SK-N-MC (cell line): ENCODE measurements around the gene ISLR2.
"Not testable (repeated sequence)": the region's sequence is repeated elsewhere in the genome, so short reads cannot be mapped to it uniquely, and the experiment has no call there.

Experiments
- DNase-seq: peaks from one replicate; pipeline ENCODE4 v3.0.0-alpha.2; 2011; ENCODE audit warnings: low read depth, low spot score
- H3K27ac ChIP-seq: fragments of 200-600 bp; sonication (generic); 2 replicates; pipeline ENCODE4 v1.5.1; 2016; ENCODE audit warnings: mixed run types
- H3K36me3 ChIP-seq: fragments of 200-600 bp; sonication (generic); 2 replicates; pipeline ENCODE4 v1.6.1; 2017; ENCODE audit warnings: antibody characterized with exemption, low read length, mixed read lengths; ENCODE audit not compliant: insufficient read depth
- H3K4me3 ChIP-seq: fragments of 200-600 bp; sonication (generic); 2 replicates; pipeline ENCODE4 v1.5.1; 2016
- H3K9ac ChIP-seq: fragments of 200-600 bp; sonication (generic); 2 replicates; pipeline ENCODE4 v1.8.0; 2017; ENCODE audit warnings: mixed run types, mixed read lengths; ENCODE audit not compliant: insufficient read length
- H3K9me3 ChIP-seq: fragments of 200-600 bp; sonication (generic); 2 replicates; pipeline ENCODE4 v1.6.1; 2017; ENCODE audit warnings: low read depth, mild to moderate bottlenecking, antibody characterized with exemption, low read length, moderate library complexity, mixed read lengths
- EZH2 ChIP-seq: fragments of 200-600 bp; sonication (generic); IDR thresholded peaks from one replicate; pipeline ENCODE4 v1.6.1; 2017; ENCODE audit warnings: antibody characterized with exemption
- FOXP2 ChIP-seq: optimal IDR thresholded peaks from 2 replicates; pipeline ENCODE3; 2011; ENCODE audit warnings: mild to moderate bottlenecking, moderate library complexity; ENCODE audit not compliant: insufficient read depth; ENCODE audit errors: extremely low read length, control extremely low read depth
- POLR2AphosphoS5 ChIP-seq: IDR thresholded peaks from 2 replicates; pipeline ENCODE4 v1.6.1; 2012; ENCODE audit warnings: mild to moderate bottlenecking, low read depth, low read length, borderline replicate concordance

ISLR2 gene

GRCh38 chr15:74144153-74144775 lies 13.9 kb downstream of the ISLR2 start:
- no peak for DNase-seq
- TF ChIP-seq FOXP2 (no peak), EZH2 (no peak), POLR2AphosphoS5 (no peak)
- no peaks in the 10 kb centered on the region for H3K9me3 ChIP-seq
- H3K36me3 ChIP-seq, result no peaks in the 10 kb centered on the region
- no peak overlapping the region for H3K4me3 ChIP-seq
- no peak overlapping the region for H3K9ac ChIP-seq
- no peak overlapping the region for H3K27ac ChIP-seq

- Histone ChIP-seq H3K9me3 (no peaks in the 10 kb centered on the region), H3K27ac (no peak overlapping the region), H3K36me3 (no peaks in the 10 kb centered on the region), H3K4me3 (no peak overlapping the region), H3K9ac (no peak overlapping the region)
- TF ChIP-seq FOXP2 (no peak), POLR2AphosphoS5 (no peak), EZH2 (no peak)
- no peak for DNase-seq
Observed at GRCh38 chr15:74146277-74146800, 16.0 kb downstream of the ISLR2 start.

- H3K9me3 ChIP-seq, result no peaks in the 10 kb centered on the region
- no peak for DNase-seq
- no peak overlapping the region for H3K27ac ChIP-seq
- no peak overlapping the region for H3K9ac ChIP-seq
- H3K4me3 ChIP-seq, result no peak overlapping the region
- TF ChIP-seq POLR2AphosphoS5 (no peak), EZH2 (no peak), FOXP2 (no peak)
- H3K36me3 ChIP-seq, result no peaks in the 10 kb centered on the region
Observed at GRCh38 chr15:74147051-74147450, 16.7 kb downstream of the ISLR2 start.

- Histone ChIP-seq H3K9ac (no peak overlapping the region), H3K9me3 (no peaks in the 10 kb centered on the region), H3K27ac (no peak overlapping the region), H3K36me3 (no peaks in the 10 kb centered on the region), H3K4me3 (no peak overlapping the region)
- TF ChIP-seq FOXP2, result no peak
- TF ChIP-seq POLR2AphosphoS5, result no peak
- TF ChIP-seq EZH2, result no peak
- DNase-seq, result no peak
Observed at GRCh38 chr15:74155766-74156417, 25.5 kb downstream of the ISLR2 start.

- Histone ChIP-seq H3K4me3 (no peak overlapping the region), H3K36me3 (no peaks in the 10 kb centered on the region), H3K9me3 (no peaks in the 10 kb centered on the region), H3K27ac (no peak overlapping the region), H3K9ac (no peak overlapping the region)
- no peak for DNase-seq
- TF ChIP-seq EZH2 (no peak), FOXP2 (no peak), POLR2AphosphoS5 (no peak)
Observed at GRCh38 chr15:74156678-74157411, 26.5 kb downstream of the ISLR2 start.

- no peak overlapping the region for H3K9ac ChIP-seq
- no peaks in the 10 kb centered on the region for H3K36me3 ChIP-seq
- no peak for DNase-seq
- H3K27ac ChIP-seq, result no peak overlapping the region
- no peaks in the 10 kb centered on the region for H3K9me3 ChIP-seq
- no peak overlapping the region for H3K4me3 ChIP-seq
- TF ChIP-seq FOXP2 (no peak), EZH2 (no peak), POLR2AphosphoS5 (no peak)
Observed at GRCh38 chr15:74157868-74158827, 27.8 kb downstream of the ISLR2 start.

GRCh38 chr15:74158855-74159650 lies 28.7 kb downstream of the ISLR2 start:
- TF ChIP-seq FOXP2, result no peak
- TF ChIP-seq POLR2AphosphoS5, result no peak
- TF ChIP-seq EZH2, result no peak
- no peak overlapping the region for H3K27ac ChIP-seq
- DNase-seq, result no peak
- H3K9ac ChIP-seq, result no peak overlapping the region
- no peaks in the 10 kb centered on the region for H3K36me3 ChIP-seq
- H3K4me3 ChIP-seq, result no peak overlapping the region
- H3K9me3 ChIP-seq, result no peaks in the 10 kb centered on the region

- H3K27ac ChIP-seq, result no peak overlapping the region
Observed at GRCh38 chr15:74159773-74160172, 29.4 kb downstream of the ISLR2 start.

GRCh38 chr15:74160390-74160789 lies 30.0 kb downstream of the ISLR2 start:
- not testable (repeated sequence) for H3K4me3 ChIP-seq, H3K9ac ChIP-seq, H3K36me3 ChIP-seq, H3K27ac ChIP-seq, H3K9me3 ChIP-seq, DNase-seq

More at GRCh38 chr15:74159773-74160172, 29.4 kb downstream of the ISLR2 start:
- H3K9me3 ChIP-seq, result no peaks in the 10 kb centered on the region
- no peak for DNase-seq
- TF ChIP-seq POLR2AphosphoS5, result no peak
- no peak for TF ChIP-seq FOXP2
- TF ChIP-seq EZH2, result no peak
- no peak overlapping the region for H3K4me3 ChIP-seq
- no peak overlapping the region for H3K9ac ChIP-seq
- no peaks in the 10 kb centered on the region for H3K36me3 ChIP-seq

GRCh38 chr15:74162195-74162536 lies 31.8 kb downstream of the ISLR2 start:
- DNase-seq, H3K27ac ChIP-seq, H3K9ac ChIP-seq, H3K4me3 ChIP-seq, H3K36me3 ChIP-seq, H3K9me3 ChIP-seq: not testable (repeated sequence)
